KMS-11 (cell line): Measurements from ENCODE around the gene ZNF205.
"Not testable (repeated sequence)": the region's sequence is repeated elsewhere in the genome, so short reads cannot be mapped to it uniquely, and the experiment has no call there.

Experiments
- H2AFZ ChIP-seq: fragments of 200-600 bp; sonication (generic); 2 replicates; pipeline ENCODE4 v1.6.1; 2016; ENCODE audit warnings: antibody characterized with exemption, mixed run types, low read depth
- H3K27ac ChIP-seq: fragments of 200-600 bp; sonication (generic); 2 replicates; pipeline ENCODE4 v1.6.1; 2016; ENCODE audit warnings: mild to moderate bottlenecking, mixed run types
- H3K27me3 ChIP-seq: fragments of 200-600 bp; sonication (generic); 2 replicates; pipeline ENCODE4 v1.6.1; 2017; ENCODE audit warnings: mild to moderate bottlenecking, low read depth, mixed run types, moderate library complexity; ENCODE audit not compliant: insufficient read depth
- H3K36me3 ChIP-seq: fragments of 200-600 bp; sonication (generic); 2 replicates; pipeline ENCODE4 v1.6.1; 2017; ENCODE audit warnings: mild to moderate bottlenecking, mixed run types; ENCODE audit not compliant: insufficient read depth
- H3K4me1 ChIP-seq: fragments of 200-600 bp; sonication (generic); 2 replicates; pipeline ENCODE4 v1.6.1; 2016; ENCODE audit warnings: mild to moderate bottlenecking, low read depth, mixed run types; ENCODE audit not compliant: poor library complexity, severe bottlenecking
- H3K4me2 ChIP-seq: fragments of 200-600 bp; sonication (generic); 2 replicates; pipeline ENCODE4 v1.7.0; 2016; ENCODE audit warnings: mild to moderate bottlenecking, mixed run types
- H3K4me3 ChIP-seq: fragments of 200-600 bp; sonication (generic); IDR thresholded peaks from 2 replicates; pipeline ENCODE4 v1.6.1; 2017; ENCODE audit warnings: low read depth, low read length, mixed read lengths; ENCODE audit not compliant: insufficient read depth
- H3K79me2 ChIP-seq: fragments of 200-600 bp; sonication (generic); 2 replicates; pipeline ENCODE4 v1.6.1; 2016; ENCODE audit warnings: low read depth, mixed run types; ENCODE audit not compliant: insufficient read depth
- H3K9ac ChIP-seq: fragments of 200-600 bp; sonication (generic); 2 replicates; pipeline ENCODE4 v1.6.1; 2016; ENCODE audit warnings: mild to moderate bottlenecking, mixed run types
- H4K20me1 ChIP-seq: fragments of 200-600 bp; sonication (generic); 2 replicates; pipeline ENCODE4 v1.6.1; 2016; ENCODE audit warnings: mild to moderate bottlenecking, mixed run types; ENCODE audit not compliant: insufficient read depth
- CTCF ChIP-seq: fragments of 200-600 bp; sonication (generic); conservative IDR thresholded peaks from 2 replicates; pipeline ENCODE4 v1.6.1; 2017; ENCODE audit warnings: low read depth, mild to moderate bottlenecking, antibody characterized with exemption, low read length, moderate library complexity, mixed read lengths

ZNF205 gene

GRCh38 chr16:3137267-3137666, 24.9 kb downstream of the ZNF205 start:
- H3K27me3 ChIP-seq: no peaks in the 10 kb centered on the region
- H3K36me3 ChIP-seq: no peaks in the 10 kb centered on the region
- no peak overlapping the region for H3K9ac ChIP-seq
- peaks cover 21% of the 10 kb centered on the region for H3K4me1 ChIP-seq
- H4K20me1 ChIP-seq: no peaks in the 10 kb centered on the region
- TF ChIP-seq CTCF: no peak
- H3K4me2 ChIP-seq: no peak overlapping the region
- H3K4me3 ChIP-seq: no peak overlapping the region
- peaks cover 21% of the 10 kb centered on the region for H3K79me2 ChIP-seq
- no peak overlapping the region for H3K27ac ChIP-seq
- no peak overlapping the region for H2AFZ ChIP-seq

GRCh38 chr16:3138342-3138741, 26.0 kb downstream of the ZNF205 start:
- Histone ChIP-seq H3K27ac (no peak overlapping the region), H4K20me1 (no peaks in the 10 kb centered on the region), H3K4me1 (peaks cover 11% of the 10 kb centered on the region), H3K27me3 (no peaks in the 10 kb centered on the region), H3K9ac (no peak overlapping the region), H2AFZ (no peak overlapping the region), H3K4me3 (no peak overlapping the region), H3K4me2 (no peak overlapping the region), H3K36me3 (no peaks in the 10 kb centered on the region), H3K79me2 (peaks cover 12% of the 10 kb centered on the region)
- TF ChIP-seq CTCF: no peak

- no peaks in the 10 kb centered on the region for H4K20me1 ChIP-seq
- H3K27me3 ChIP-seq: no peaks in the 10 kb centered on the region
- H3K36me3 ChIP-seq: no peaks in the 10 kb centered on the region
- TF ChIP-seq CTCF: no peak
- no peak overlapping the region for H3K4me3 ChIP-seq
- no peak overlapping the region for H3K9ac ChIP-seq
- H3K4me2 ChIP-seq: no peak overlapping the region
- H3K4me1 ChIP-seq: peaks cover 10% of the 10 kb centered on the region
- H3K79me2 ChIP-seq: peaks cover 7% of the 10 kb centered on the region
- H2AFZ ChIP-seq: no peak overlapping the region
- no peak overlapping the region for H3K27ac ChIP-seq
These were observed 26.5 kb downstream of the ZNF205 start for GRCh38 chr16:3138823-3139426.

GRCh38 chr16:3139561-3139960, 27.2 kb downstream of the ZNF205 start:
- H3K9ac ChIP-seq, H4K20me1 ChIP-seq, H3K79me2 ChIP-seq, H3K4me1 ChIP-seq, H3K27ac ChIP-seq, H3K4me3 ChIP-seq, H2AFZ ChIP-seq, H3K27me3 ChIP-seq, H3K36me3 ChIP-seq, H3K4me2 ChIP-seq: not testable (repeated sequence)

- H4K20me1 ChIP-seq: no peaks in the 10 kb centered on the region
These were observed 28.4 kb downstream of the ZNF205 start for GRCh38 chr16:3140603-3141427.

More at GRCh38 chr16:3140603-3141427, 28.4 kb downstream of the ZNF205 start:
- Histone ChIP-seq H3K4me3 (no peak overlapping the region), H3K27me3 (no peaks in the 10 kb centered on the region; the same call in 1 of the 2 replicates), H3K36me3 (no peaks in the 10 kb centered on the region), H3K4me1 (peaks cover 8% of the 10 kb centered on the region), H3K4me2 (no peak overlapping the region), H2AFZ (no peak overlapping the region), H3K9ac (no peak overlapping the region), H3K79me2 (no peaks in the 10 kb centered on the region; the same call in 1 of the 2 replicates), H3K27ac (no peak overlapping the region)
- TF ChIP-seq CTCF: no peak
